ENCODE results near the gene TRAF2.

TRAF2 gene

DNA sequence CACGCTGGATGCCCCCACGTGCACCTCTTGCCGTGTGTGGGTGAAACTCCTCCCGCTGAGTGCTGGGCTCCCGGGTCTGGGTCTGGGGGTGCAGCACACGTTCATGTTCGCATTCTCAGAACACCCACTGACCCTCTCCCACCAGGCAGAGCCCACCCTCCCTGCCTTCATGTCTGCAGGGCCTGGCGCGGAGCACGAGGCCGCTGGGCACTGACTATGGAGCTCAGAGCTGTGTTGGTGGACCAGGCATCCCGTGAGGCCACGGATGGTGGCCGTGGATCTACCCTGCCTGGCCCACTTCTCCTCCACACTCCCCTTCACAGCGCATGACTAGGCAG is 74.6 kb downstream of the TRAF2 start:
- Histone ChIP-seq H3K27me3 (replicated peaks) (no peaks in the 10 kb centered on the region), H3K27ac (no peak overlapping the region), H3K36me3 (replicated peaks) (no peaks in the 10 kb centered on the region), H3K4me3 (ENCODE audit: low read depth, low read length) (no peak overlapping the region)
- in situ Hi-C loops (cut with HindIII; ENCODE audit: low pct_ligation_motif_present, low sequenced_read_pairs), result no loop called here
- no peak for DNase-seq
- TF ChIP-seq, protein P1, sequence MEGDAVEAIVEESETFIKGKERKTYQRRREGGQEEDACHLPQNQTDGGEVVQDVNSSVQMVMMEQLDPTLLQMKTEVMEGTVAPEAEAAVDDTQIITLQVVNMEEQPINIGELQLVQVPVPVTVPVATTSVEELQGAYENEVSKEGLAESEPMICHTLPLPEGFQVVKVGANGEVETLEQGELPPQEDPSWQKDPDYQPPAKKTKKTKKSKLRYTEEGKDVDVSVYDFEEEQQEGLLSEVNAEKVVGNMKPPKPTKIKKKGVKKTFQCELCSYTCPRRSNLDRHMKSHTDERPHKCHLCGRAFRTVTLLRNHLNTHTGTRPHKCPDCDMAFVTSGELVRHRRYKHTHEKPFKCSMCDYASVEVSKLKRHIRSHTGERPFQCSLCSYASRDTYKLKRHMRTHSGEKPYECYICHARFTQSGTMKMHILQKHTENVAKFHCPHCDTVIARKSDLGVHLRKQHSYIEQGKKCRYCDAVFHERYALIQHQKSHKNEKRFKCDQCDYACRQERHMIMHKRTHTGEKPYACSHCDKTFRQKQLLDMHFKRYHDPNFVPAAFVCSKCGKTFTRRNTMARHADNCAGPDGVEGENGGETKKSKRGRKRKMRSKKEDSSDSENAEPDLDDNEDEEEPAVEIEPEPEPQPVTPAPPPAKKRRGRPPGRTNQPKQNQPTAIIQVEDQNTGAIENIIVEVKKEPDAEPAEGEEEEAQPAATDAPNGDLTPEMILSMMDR (IDR thresholded peaks at IDR 0.05; ENCODE audit: low read depth, low read length, missing control alignments), result no peak

- in situ Hi-C loops (cut with HindIII; ENCODE audit: low pct_ligation_motif_present, low sequenced_read_pairs), result no loop called here
- TF ChIP-seq, protein P1 (IDR thresholded peaks at IDR 0.05; ENCODE audit: low read depth, low read length, missing control alignments), result no peak
Measured at GRCh38 chr9:136961279-136962065, 75.2 kb downstream of the TRAF2 start.

DNA sequence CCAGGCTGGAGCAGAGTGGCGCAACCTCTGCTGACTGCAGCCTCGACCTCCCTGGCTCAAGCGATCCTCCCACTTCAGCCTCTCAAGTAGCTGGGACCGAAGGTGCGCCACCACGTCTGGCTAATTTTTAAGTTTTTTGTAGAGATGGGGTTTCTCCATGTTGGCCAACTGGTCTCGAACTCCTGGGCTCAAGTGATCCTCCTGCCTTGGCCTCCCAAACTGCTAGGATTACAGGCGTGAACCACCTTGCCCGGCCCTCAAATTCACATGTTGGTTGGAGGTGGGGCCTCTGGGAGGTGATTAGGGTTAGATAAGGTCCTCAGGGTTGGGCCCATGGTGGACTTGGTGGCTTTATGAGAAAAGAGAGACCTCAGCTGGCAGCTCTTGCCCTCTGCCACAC is 75.8 kb downstream of the TRAF2 start:
- DNase-seq, result no peak
- Histone ChIP-seq H3K27ac (no peak overlapping the region), H3K4me3 (ENCODE audit: low read depth, low read length) (no peak overlapping the region), H3K27me3 (replicated peaks) (no peaks in the 10 kb centered on the region), H3K36me3 (replicated peaks) (no peaks in the 10 kb centered on the region)
- TF ChIP-seq, protein P1 (IDR thresholded peaks at IDR 0.05; ENCODE audit: low read depth, low read length, missing control alignments), result no peak
- in situ Hi-C loops (cut with HindIII; ENCODE audit: low pct_ligation_motif_present, low sequenced_read_pairs), result no loop called here

More at GRCh38 chr9:136961279-136962065, 75.2 kb downstream of the TRAF2 start:
- no peak overlapping the region for H3K4me3 ChIP-seq (ENCODE audit: low read depth, low read length)
- no peak for DNase-seq
- H3K36me3 ChIP-seq (replicated peaks), result no peaks in the 10 kb centered on the region
- no peak overlapping the region for H3K27ac ChIP-seq
- no peaks in the 10 kb centered on the region for H3K27me3 ChIP-seq (replicated peaks)

DNA sequence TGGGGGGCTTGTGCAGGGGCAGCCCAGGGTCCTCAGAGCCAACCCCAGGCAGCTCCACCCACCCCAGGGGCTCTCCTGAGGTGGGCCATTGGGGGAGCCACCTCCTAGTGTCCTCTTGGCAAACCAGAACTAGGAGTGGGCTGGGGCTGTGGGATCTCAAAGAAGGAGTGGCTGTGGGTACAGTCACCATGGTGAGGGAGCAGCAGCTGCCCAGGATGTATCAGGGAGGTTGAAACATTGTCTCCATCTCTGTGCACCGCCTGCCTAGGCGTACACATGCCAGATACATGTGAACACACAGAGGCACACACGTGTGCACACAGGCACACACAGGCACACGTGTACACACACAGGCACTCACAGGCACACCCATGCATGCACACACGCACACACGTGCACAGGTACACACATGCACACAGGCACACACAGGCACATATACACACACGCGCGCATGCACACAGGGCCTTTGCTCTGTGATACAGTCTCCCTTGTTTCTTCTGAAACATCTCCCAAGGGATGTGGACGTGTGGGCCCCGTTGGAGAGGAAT is 76.5 kb downstream of the TRAF2 start:
- Histone ChIP-seq H3K27me3 (replicated peaks) (no peaks in the 10 kb centered on the region), H3K4me3 (ENCODE audit: low read depth, low read length) (no peak overlapping the region), H3K36me3 (replicated peaks) (no peaks in the 10 kb centered on the region), H3K27ac (no peak overlapping the region)
- in situ Hi-C loops (cut with HindIII; ENCODE audit: low pct_ligation_motif_present, low sequenced_read_pairs), result no loop called here
- DNase-seq, result no peak
- TF ChIP-seq, protein P1 (IDR thresholded peaks at IDR 0.05; ENCODE audit: low read depth, low read length, missing control alignments), result no peak

DNA sequence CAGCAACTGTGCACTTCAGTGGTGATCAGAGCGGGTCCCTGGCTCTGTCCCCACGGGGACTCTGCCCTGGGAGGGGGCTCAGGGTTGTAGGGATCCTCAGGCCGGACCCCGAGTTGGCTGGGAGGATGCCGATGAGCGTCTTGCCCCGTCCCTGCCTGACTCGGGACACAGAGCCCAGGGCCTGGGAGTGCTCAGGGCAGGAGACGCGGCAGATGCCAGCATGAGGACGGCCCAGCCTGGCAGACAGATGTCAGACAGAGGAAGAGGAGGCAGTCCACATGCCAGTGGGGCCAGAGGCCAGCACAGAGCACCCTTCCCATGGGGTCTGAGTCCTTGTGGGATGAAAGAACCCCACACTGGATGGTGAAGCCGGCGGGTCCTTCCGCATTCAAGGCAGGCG is 77.0 kb downstream of the TRAF2 start:
- no peak for DNase-seq
- in situ Hi-C loops (cut with HindIII; ENCODE audit: low pct_ligation_motif_present, low sequenced_read_pairs), result no loop called here
- Histone ChIP-seq H3K27ac (no peak overlapping the region), H3K4me3 (ENCODE audit: low read depth, low read length) (no peak overlapping the region), H3K36me3 (replicated peaks) (no peaks in the 10 kb centered on the region), H3K27me3 (replicated peaks) (no peaks in the 10 kb centered on the region)
- TF ChIP-seq, protein P1 (IDR thresholded peaks at IDR 0.05; ENCODE audit: low read depth, low read length, missing control alignments), result no peak

All from brain microvascular endothelial cell (primary cell).